ENCODE results near the gene NXF1. TPM values are rescaled to one million over a fixed set of nuclear protein-coding genes. Genes with fewer than 3 reads are reported as not detected.

NXF1 gene
- total RNA-seq, 1 experiment from 2014 or later, result 69.0 TPM

GRCh38 chr11:62823677-62824076 is 18.4 kb upstream of the NXF1 start:
- H3K4me3 Mint-ChIP-seq, result no peak overlapping the region; a peak in 1 of 5 replicates

More at GRCh38 chr11:62823677-62824076, 18.4 kb upstream of the NXF1 start:
- Histone ChIP-seq H3K79me2 (ENCODE audit: insufficient read depth, low read length) (no peaks in the 10 kb centered on the region), H3K27me3 (ENCODE audit: insufficient read depth, low read length) (no peaks in the 10 kb centered on the region), H3K9ac (ENCODE audit: extremely low read depth, insufficient read length, low read length) (no peak overlapping the region), H4K91ac (ENCODE audit: insufficient read length, low read depth, low read length) (no peak overlapping the region), H2AFZ (ENCODE audit: low read length) (no peak overlapping the region), H3K23me2 (ENCODE audit: insufficient read length, low read depth, low read length, poor library complexity, severe bottlenecking) (no peaks in the 10 kb centered on the region), H2BK20ac (ENCODE audit: low read depth, low read length, poor library complexity, severe bottlenecking) (no peak overlapping the region), H3K4me2 (ENCODE audit: insufficient read depth, insufficient read length, low read length) (no peak overlapping the region), H3K9me3 (ENCODE audit: control insufficient read depth, low read depth, low read length) (no peaks in the 10 kb centered on the region), H3T11ph (ENCODE audit: low read length) (no peak overlapping the region), H4K8ac (replicated peaks; ENCODE audit: insufficient read length, low read depth, low read length) (no peak overlapping the region), H2BK5ac (ENCODE audit: insufficient read length, low read length) (no peak overlapping the region), H2AK5ac (ENCODE audit: insufficient read length, low read length) (no peak overlapping the region), H4K20me1 (ENCODE audit: control insufficient read depth, insufficient read depth, insufficient read length) (no peaks in the 10 kb centered on the region), H3K27ac (ENCODE audit: insufficient read length, low read depth, low read length) (no peak overlapping the region), H3K56ac (ENCODE audit: insufficient read length, low read depth, low read length) (no peak overlapping the region), H3K14ac (ENCODE audit: insufficient read depth, low read length) (no peak overlapping the region), H2BK120ac (ENCODE audit: low read depth, low read length, poor library complexity, severe bottlenecking) (no peak overlapping the region), H3K23ac (ENCODE audit: insufficient read length, low read depth, low read length) (no peak overlapping the region), H3K4me1 (ENCODE audit: insufficient read depth, low read length) (no peaks in the 10 kb centered on the region), H3K4ac (ENCODE audit: low read depth, low read length) (no peak overlapping the region), H2BK12ac (ENCODE audit: insufficient read length, low read depth, low read length) (no peak overlapping the region), H2BK15ac (ENCODE audit: low read depth, low read length) (no peak overlapping the region), H4K5ac (ENCODE audit: insufficient read length, low read depth, low read length) (no peak overlapping the region), H3K18ac (ENCODE audit: insufficient read length, low read depth, low read length) (no peak overlapping the region), H3K79me1 (ENCODE audit: insufficient read depth, low read depth, low read length, poor library complexity, severe bottlenecking) (no peaks in the 10 kb centered on the region)
- peaks cover 25 to 78% (median 76%) of the 10 kb centered on the region in 3 experiments; a peak in 6 of 7 replicates for H3K36me3 Mint-ChIP-seq (ENCODE audit: insufficient read depth in 1 of 3, low read depth in 3 of 3)
- H3K9me3 Mint-ChIP-seq, result no peaks in the 10 kb centered on the region
- no peaks in the 10 kb centered on the region for H3K27me3 Mint-ChIP-seq (ENCODE audit: low read depth)
- DNase-seq, result no peak
- no peaks in the 10 kb centered on the region for H3K4me1 Mint-ChIP-seq
- no peak for TF ChIP-seq CTCF (conservative IDR thresholded peaks at IDR 0.05)
- no peak overlapping the region for H3K27ac Mint-ChIP-seq
- no CpG with 5 or more reads among the region's 3 CpGs for WGBS (ENCODE audit: extremely low coverage, insufficient read length, low lambda C conversion rate)
